GOT3 (cell line): ENCODE results near the gene ZBTB34.

ENCODE experiments used
- DNase-seq: peaks from one replicate; lab custom pipeline; 2025; ENCODE audit warnings: mixed read lengths; lab: John Stamatoyannopoulos, UW

ZBTB34 gene

GRCh38 chr9:126879288-126879687 lies 18.8 kb downstream of the ZBTB34 start:
- no peak for DNase-seq

DNA sequence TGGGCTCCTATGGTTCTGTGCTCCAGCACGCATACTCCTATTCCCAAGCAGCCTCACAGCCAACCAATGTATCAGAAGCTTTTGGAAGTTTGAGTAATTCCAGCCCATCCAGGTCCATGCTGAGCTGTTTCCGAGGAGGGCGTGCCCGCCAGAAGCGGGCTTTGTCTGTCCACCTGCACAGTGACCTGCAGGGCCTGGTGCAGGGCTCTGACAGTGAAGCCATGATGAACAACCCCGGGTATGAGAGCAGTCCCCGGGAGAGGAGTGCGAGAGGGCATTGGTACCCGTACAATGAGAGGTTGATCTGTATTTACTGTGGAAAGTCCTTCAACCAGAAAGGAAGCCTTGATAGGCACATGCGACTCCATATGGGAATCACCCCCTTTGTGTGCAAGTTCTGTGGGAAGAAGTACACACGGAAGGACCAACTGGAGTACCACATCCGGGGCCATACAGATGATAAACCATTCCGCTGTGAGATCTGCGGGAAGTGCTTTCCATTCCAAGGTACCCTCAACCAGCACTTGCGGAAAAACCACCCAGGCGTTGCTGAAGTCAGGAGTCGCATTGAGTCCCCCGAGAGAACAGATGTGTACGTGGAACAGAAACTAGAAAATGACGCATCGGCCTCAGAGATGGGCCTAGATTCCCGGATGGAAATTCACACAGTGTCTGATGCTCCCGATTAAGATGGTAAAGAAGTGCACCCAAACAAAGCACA lies 19.9 kb downstream of the ZBTB34 start:
- no peak for DNase-seq

DNA sequence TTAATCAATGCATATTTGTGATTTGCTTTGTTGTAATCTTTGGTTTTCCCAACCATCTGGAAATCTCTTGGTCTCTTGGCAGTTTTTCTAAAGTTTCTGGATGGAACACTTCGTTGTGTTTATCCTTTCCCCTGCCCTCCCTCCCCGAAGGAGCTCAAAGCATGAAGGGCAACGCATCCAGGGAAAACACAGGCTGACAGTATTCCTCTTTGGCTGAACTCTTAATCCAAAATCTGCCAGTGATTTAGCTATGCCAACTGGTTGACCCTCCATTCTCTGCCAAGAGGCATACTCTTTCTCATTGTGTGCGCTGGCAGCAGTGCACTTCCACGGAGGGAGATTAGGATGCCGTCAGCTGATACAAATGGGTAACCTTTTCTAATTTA lies 20.5 kb downstream of the ZBTB34 start:
- DNase-seq: no peak

GRCh38 chr9:126882746-126883145 lies 22.3 kb downstream of the ZBTB34 start:
- no peak for DNase-seq

- no peak for DNase-seq
These were observed 23.2 kb downstream of the ZBTB34 start for GRCh38 chr9:126883636-126884035.

GRCh38 chr9:126885131-126885641 lies 24.7 kb downstream of the ZBTB34 start:
- DNase-seq: no peak

- DNase-seq: no peak
These were observed 25.8 kb downstream of the ZBTB34 start for GRCh38 chr9:126886034-126886822.

DNA sequence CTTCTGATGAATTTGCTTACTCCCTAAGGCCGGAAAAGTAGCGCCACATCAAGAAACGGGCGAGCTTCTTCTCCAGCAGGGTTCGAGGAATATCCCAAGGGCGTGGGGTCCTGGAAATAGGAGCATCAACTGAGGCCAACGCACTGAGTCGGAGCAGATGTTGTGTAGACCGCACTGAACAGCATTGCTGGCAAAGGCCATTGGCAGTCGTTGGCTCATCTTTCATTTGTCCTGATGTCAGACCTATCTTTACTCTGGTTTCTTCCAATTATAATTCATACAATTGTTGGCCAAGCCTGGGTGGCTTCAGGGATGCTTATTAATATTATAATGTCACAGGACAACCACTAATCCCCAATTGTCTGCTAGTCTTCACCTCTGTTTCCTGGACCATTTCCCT lies 26.5 kb downstream of the ZBTB34 start:
- DNase-seq: no peak

DNA sequence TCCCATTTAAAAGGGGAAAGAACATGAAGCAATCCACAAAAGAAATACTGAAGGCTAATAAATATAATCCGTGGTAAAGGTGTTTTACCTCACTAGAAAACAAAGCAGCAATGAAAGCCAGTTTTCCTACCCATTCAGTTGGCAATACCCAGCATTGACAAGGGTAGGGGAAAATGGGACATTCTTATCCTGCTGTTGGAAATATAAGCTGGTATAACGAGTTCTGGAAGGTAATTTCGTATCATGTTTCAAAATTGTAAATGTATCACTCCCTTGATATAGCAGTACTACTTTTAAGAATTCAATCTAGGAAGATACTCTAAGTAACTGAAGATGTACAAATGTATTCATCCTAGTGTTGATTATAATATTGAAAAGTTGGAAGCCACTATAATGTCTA lies 31.2 kb downstream of the ZBTB34 start:
- no peak for DNase-seq

GRCh38 chr9:126893079-126893478 lies 32.6 kb downstream of the ZBTB34 start:
- no peak for DNase-seq

GRCh38 chr9:126894052-126894603 lies 33.7 kb downstream of the ZBTB34 start:
- DNase-seq: no peak

- no peak for DNase-seq
These were observed 41.8 kb downstream of the ZBTB34 start for GRCh38 chr9:126902210-126902609.

GRCh38 chr9:126904586-126904985 lies 44.1 kb downstream of the ZBTB34 start:
- DNase-seq: no peak

DNA sequence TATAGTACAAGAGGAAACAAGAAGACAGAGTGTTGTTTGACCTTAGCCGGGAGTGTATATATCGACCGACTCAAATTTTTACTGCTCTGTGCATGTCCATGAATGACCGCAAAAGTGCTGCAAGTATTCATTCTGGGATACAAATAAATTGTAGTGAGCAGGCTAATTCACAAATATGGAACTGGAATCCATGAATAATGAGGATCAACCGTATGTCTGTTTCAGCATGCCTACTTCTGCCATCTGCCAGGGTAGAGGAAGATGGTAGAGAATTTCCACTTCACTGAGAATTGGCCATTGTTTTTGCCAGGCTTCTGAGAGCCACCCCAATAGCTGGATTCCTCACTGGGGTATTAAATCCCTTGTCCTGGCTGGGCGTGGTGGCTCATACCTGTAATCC lies 45.7 kb downstream of the ZBTB34 start:
- DNase-seq: no peak

GRCh38 chr9:126907058-126907457 lies 46.6 kb downstream of the ZBTB34 start:
- DNase-seq: no peak

- peak; percentile 56 for DNase-seq
These were observed 54.2 kb downstream of the ZBTB34 start, which contains the start of gene RALGPS1 for GRCh38 chr9:126914458-126915280. TSS of gene RALGPS1 (plus strand) at chr9:126914782. CDS start at chr9:126962290, 47,508 bp downstream.

GRCh38 chr9:126915281-126915816 lies 54.9 kb downstream of the ZBTB34 start:
- no peak for DNase-seq

GRCh38 chr9:126915846-126916543 lies 55.6 kb downstream of the ZBTB34 start:
- DNase-seq: no peak

GRCh38 chr9:126916909-126917308 lies 56.5 kb downstream of the ZBTB34 start:
- no peak for DNase-seq

- DNase-seq: no peak
These were observed 58.8 kb downstream of the ZBTB34 start for GRCh38 chr9:126919193-126919592.

- no peak for DNase-seq
These were observed 65.4 kb downstream of the ZBTB34 start for GRCh38 chr9:126925876-126926275.
